Ascending aorta (tissue), 2 donors: Measurements from ENCODE around the gene KRTAP10-2. TPM values are rescaled to one million over a fixed set of nuclear protein-coding genes. Genes with fewer than 3 reads are reported as not detected.
"Not testable (repeated sequence)": the region's sequence is repeated elsewhere in the genome, so short reads cannot be mapped to it uniquely, and the experiment has no call there.

ENCODE experiments used
- DNase-seq, 2 donors: peaks; one replicate each; pipeline ENCODE4 v3.0.0-alpha.2; 2019; ENCODE audit warnings: low spot score in 2 of 2
- H3K27ac ChIP-seq, 2 donors: fragments of 200-600 bp; sonication (generic); one replicate each; pipeline ENCODE4 v1.5.1; 2016 to 2017; ENCODE audit warnings: mild to moderate bottlenecking in 1 of 2
- H3K27me3 ChIP-seq: fragments of 200-600 bp; sonication (generic); one replicate; pipeline ENCODE4 v1.5.1; 2017
- H3K36me3 ChIP-seq, 2 donors: fragments of 200-600 bp; sonication (generic); one replicate each; pipeline ENCODE4 v1.5.1; 2016
- H3K4me1 ChIP-seq, 2 donors: fragments of 200-600 bp; sonication (generic); one replicate each; pipeline ENCODE4 v1.5.1; 2016 to 2017; ENCODE audit warnings: mild to moderate bottlenecking in 1 of 2
- H3K4me3 ChIP-seq, 2 donors: fragments of 200-600 bp; sonication (generic); one replicate each; pipeline ENCODE4 v1.5.1; 2016 to 2017; ENCODE audit warnings: mild to moderate bottlenecking in 1 of 2
- H3K9me3 ChIP-seq, 2 donors: fragments of 200-600 bp; sonication (generic); one replicate each; pipeline ENCODE4 v1.5.1; 2016
- CTCF ChIP-seq, 3 experiments: fragments of 200-600 bp in 2 of 3; fragments of 450-650 bp in 1 of 3; sonication (generic) in 2 of 3; IDR thresholded peaks; one replicate each; pipeline ENCODE4 v1.5.1; 2016 to 2019; ENCODE audit warnings: antibody characterized with exemption in 3 of 3, mild to moderate bottlenecking in 1 of 3, moderate library complexity in 1 of 3
- intact Hi-C: fragments of 100-400 bp; cut with DNase I; formaldehyde crosslinking; loops from one replicate; pipeline ENCODE4 v1.15.1; 2023
- total RNA-seq: library from RNA; depleted of rRNA; stranded (reverse); fragments of >200 nt; gene quantifications from one replicate; pipeline ENCODE4 v1.1.0, GENCODE V29; 2016

KRTAP10-2 gene
- total RNA-seq, 1 donor from 2014 or later = not detected

- no peak overlapping the region for H3K4me3 ChIP-seq
- no peaks in the 10 kb centered on the region for H3K4me1 ChIP-seq
- no peaks in the 10 kb centered on the region for H3K36me3 ChIP-seq
- peaks cover 7 to 14% of the 10 kb centered on the region in 2 donors for H3K9me3 ChIP-seq
- H3K27ac ChIP-seq = no peak overlapping the region
- intact Hi-C loops = no loop called here
- TF ChIP-seq CTCF (IDR thresholded peaks at IDR 0.05) = no peak
- no peak for DNase-seq
- H3K27me3 ChIP-seq = no peaks in the 10 kb centered on the region
Observed at GRCh38 chr21:44578371-44579055, 27.2 kb upstream of the KRTAP10-2 start.

- H3K4me1 ChIP-seq = no peaks in the 10 kb centered on the region
- no peaks in the 10 kb centered on the region for H3K27me3 ChIP-seq
- TF ChIP-seq CTCF (IDR thresholded peaks at IDR 0.05) = no peak
- intact Hi-C loops = no loop called here
- DNase-seq = no peak
- no peak overlapping the region for H3K27ac ChIP-seq
- H3K4me3 ChIP-seq = no peak overlapping the region
- peaks cover 4 to 11% of the 10 kb centered on the region in 2 donors for H3K9me3 ChIP-seq
- no peaks in the 10 kb centered on the region for H3K36me3 ChIP-seq
Observed at GRCh38 chr21:44576025-44576420, 24.7 kb upstream of the KRTAP10-2 start.

- Histone ChIP-seq H3K36me3 (no peaks in the 10 kb centered on the region), H3K4me3 (no peak overlapping the region), H3K27ac (no peak overlapping the region), H3K9me3 (peaks cover 4 to 8% of the 10 kb centered on the region in 2 donors), H3K4me1 (no peaks in the 10 kb centered on the region), H3K27me3 (no peaks in the 10 kb centered on the region)
- TF ChIP-seq CTCF (IDR thresholded peaks at IDR 0.05) = no peak
- DNase-seq = no peak
- intact Hi-C loops = no loop called here
Observed at GRCh38 chr21:44575307-44576024, 24.2 kb upstream of the KRTAP10-2 start.

- Histone ChIP-seq H3K4me1 (no peaks in the 10 kb centered on the region), H3K27ac (no peak overlapping the region), H3K4me3 (no peak overlapping the region), H3K36me3 (no peaks in the 10 kb centered on the region), H3K9me3 (peaks cover 4 to 8% of the 10 kb centered on the region in 2 donors), H3K27me3 (no peaks in the 10 kb centered on the region)
- no peak for TF ChIP-seq CTCF (IDR thresholded peaks at IDR 0.05)
- intact Hi-C loops = no loop called here
- no peak for DNase-seq
Observed at GRCh38 chr21:44574457-44575306, 23.4 kb upstream of the KRTAP10-2 start.

GRCh38 chr21:44573630-44574456 is 22.5 kb upstream of the KRTAP10-2 start, which contains the start of gene KRTAP10-4:
Gene KRTAP10-4, plus strand, starts transcription at chr21:44573729. Its CDS starts 30 bp downstream, at chr21:44573759.
- DNase-seq, intact Hi-C loops: not testable (repeated sequence)

More at GRCh38 chr21:44573630-44574456, 22.5 kb upstream of the KRTAP10-2 start, which contains the start of gene KRTAP10-4:
- H3K36me3 ChIP-seq, H3K27me3 ChIP-seq, H3K27ac ChIP-seq, H3K4me3 ChIP-seq, H3K4me1 ChIP-seq, H3K9me3 ChIP-seq: not testable (repeated sequence)
